GM13976 (cell line): ENCODE data around the gene AS3MT.
"Not testable (repeated sequence)": the region's sequence is repeated elsewhere in the genome, so short reads cannot be mapped to it uniquely, and the experiment has no call there.

Experiments
- DNase-seq: peaks from one replicate; pipeline ENCODE4 v3.0.0; 2012; ENCODE audit warnings: low spot score
- CTCF ChIP-seq: IDR thresholded peaks from 2 replicates; pipeline ENCODE4 v1.5.1; 2012; ENCODE audit warnings: borderline replicate concordance, mild to moderate bottlenecking; ENCODE audit not compliant: insufficient read depth; ENCODE audit errors: extremely low read depth, missing control alignments, control extremely low read depth
- in situ Hi-C: fragments of 300-500 bp; cut with MboI; formaldehyde crosslinking; loops from one replicate; pipeline ENCODE4 v1.12.0; 2022; ENCODE audit warnings: low sequenced_read_pairs, mixed read lengths, inconsistent platforms; ENCODE audit not compliant: unreplicated experiment

Gene AS3MT

DNA sequence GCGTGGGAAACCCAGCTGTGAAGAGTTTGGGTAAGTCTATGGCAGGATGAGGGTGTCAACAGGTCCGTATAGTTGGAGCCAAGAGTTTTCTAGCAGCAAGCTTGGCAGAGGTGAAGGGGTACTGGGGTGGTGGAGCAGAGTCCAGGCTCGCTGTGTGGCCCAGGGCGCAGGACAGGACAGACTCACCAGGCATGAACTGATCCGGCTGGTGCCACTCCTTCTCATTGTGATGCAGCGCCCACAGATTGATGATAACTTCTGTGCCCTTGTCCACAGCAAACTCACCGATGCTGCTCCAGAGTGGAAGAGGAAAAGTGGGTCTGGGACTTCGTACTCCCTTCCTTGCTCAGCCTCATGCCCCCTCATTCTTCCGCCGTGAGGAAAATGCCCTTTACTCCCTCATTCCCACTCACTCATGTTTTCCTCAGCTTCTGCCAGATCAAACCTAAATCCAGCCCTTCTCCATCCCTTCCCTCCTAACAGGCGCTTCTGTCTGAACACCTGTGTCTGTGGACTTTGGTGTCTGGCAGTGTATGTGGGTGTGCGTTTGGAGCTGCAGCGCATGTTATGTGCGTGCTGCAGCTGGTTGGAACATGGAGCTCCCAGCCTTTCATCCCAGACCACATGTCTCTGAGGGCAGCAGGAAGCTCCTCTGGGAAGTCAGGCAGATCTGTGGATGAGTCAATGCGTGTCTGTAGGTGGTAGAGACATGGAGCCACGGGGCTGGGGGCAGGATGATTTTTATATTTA lies 37.8 kb upstream of the AS3MT start:
- DNase-seq: no peak
- in situ Hi-C loops: no loop called here
- TF ChIP-seq CTCF: no peak

GRCh38 chr10:102832248-102832647 lies 37.0 kb upstream of the AS3MT start:
- in situ Hi-C loops: no loop called here
- DNase-seq: no peak

GRCh38 chr10:102832987-102833386 lies 36.3 kb upstream of the AS3MT start:
- TF ChIP-seq CTCF: no peak
- no peak for DNase-seq
- in situ Hi-C loops: no loop called here

More at GRCh38 chr10:102832248-102832647, 37.0 kb upstream of the AS3MT start:
- TF ChIP-seq CTCF: no peak

GRCh38 chr10:102834143-102834542 lies 35.1 kb upstream of the AS3MT start:
- no peak for DNase-seq
- in situ Hi-C loops: no loop called here
- TF ChIP-seq CTCF: no peak

DNA sequence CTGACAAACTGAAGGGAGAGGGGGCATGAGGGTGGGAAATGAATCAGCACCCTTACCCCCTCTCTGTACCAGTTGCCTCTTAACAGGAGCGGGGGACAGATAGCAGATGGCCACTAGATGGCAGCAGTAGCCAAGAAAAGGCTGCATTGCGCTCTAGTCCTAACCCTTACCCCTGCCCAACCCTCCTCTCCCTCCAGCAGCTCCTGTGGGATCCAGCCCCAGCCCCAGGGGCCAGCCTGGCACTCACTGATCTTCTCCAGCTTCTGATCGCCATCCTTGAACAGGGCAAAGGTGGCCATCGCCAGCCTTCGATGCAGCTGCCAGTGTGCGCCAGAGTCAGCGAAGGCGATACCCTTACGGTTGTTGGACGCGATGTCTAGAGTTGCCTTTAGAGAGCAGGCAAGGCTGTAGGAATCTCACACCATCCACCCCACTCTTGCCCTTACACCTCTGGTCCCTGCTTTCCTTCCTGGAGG lies 34.2 kb upstream of the AS3MT start:
- peak; percentile 76 for TF ChIP-seq CTCF
- in situ Hi-C loops: no loop called here
- peak; percentile 86 for DNase-seq

- no peak for DNase-seq
- in situ Hi-C loops: no loop called here
- TF ChIP-seq CTCF: no peak
Observed at GRCh38 chr10:102837230-102837721, 32.0 kb upstream of the AS3MT start, which contains the start of gene CYP17A1. CYP17A1 (minus strand) TSS chr10:102837413; CDS start chr10:102837361, 52 bp downstream.

GRCh38 chr10:102838276-102838927 lies 30.9 kb upstream of the AS3MT start:
- in situ Hi-C loops, DNase-seq: not testable (repeated sequence)
